ENCODE measurements around the gene RALGPS1. TPM values are rescaled to one million over a fixed set of nuclear protein-coding genes. Genes with fewer than 3 reads are reported as not detected.

Gene RALGPS1
- total and polyA plus RNA-seq, 5 donors from 2014 or later = 1.8 to 10.3 (median 3.3) TPM

GRCh38 chr9:127154003-127154389 lies 239.4 kb downstream of the RALGPS1 start:
- no peaks in the 10 kb centered on the region for H3K9me3 ChIP-seq (ENCODE audit: control insufficient read depth in 2 of 2, low read length in 2 of 2)
- no peaks in the 10 kb centered on the region for H3K27me3 ChIP-seq (ENCODE audit: control insufficient read depth, insufficient read depth, low read length)
- no peak overlapping the region for H3K4me3 Mint-ChIP-seq
- no peak overlapping the region for H3K4me3 ChIP-seq (ENCODE audit: low read depth, low read length)
- H3K27me3 Mint-ChIP-seq = no peaks in the 10 kb centered on the region
- no peak for DNase-seq
- no peak overlapping the region for H3K27ac ChIP-seq (ENCODE audit: insufficient read depth, low read length, poor library complexity, severe bottlenecking)
- H3K9me3 Mint-ChIP-seq = no peaks in the 10 kb centered on the region
- no peaks in the 10 kb centered on the region for H3K36me3 Mint-ChIP-seq
- H3K36me3 ChIP-seq (ENCODE audit: control insufficient read depth, insufficient read depth, low read length) = no peaks in the 10 kb centered on the region
- H3K4me1 ChIP-seq (ENCODE audit: control insufficient read depth, insufficient read depth, low read length, poor library complexity, severe bottlenecking) = peaks cover 14% of the 10 kb centered on the region
- no peak overlapping the region for H3K27ac Mint-ChIP-seq
- peaks cover 7 to 15% (median 11%) of the 10 kb centered on the region in 4 donors for H3K4me1 Mint-ChIP-seq
- ATAC-seq (ENCODE audit: low read depth in 2 of 2) = no peak

- DNase-seq (peak in 1 of 3 donors; percentile 6), ATAC-seq (ENCODE audit: low read depth in 2 of 2) (no peak)
- Mint-ChIP-seq H3K4me1 (peaks cover 7 to 15% (median 11%) of the 10 kb centered on the region in 4 donors), H3K27ac (peak overlapping the region in 1 of 3 donors; percentile 80), H3K9me3 (no peaks in the 10 kb centered on the region), H3K27me3 (no peaks in the 10 kb centered on the region), H3K36me3 (no peaks in the 10 kb centered on the region), H3K4me3 (peak overlapping the region in 3 of 4 donors; percentile 30 to 69 (median 38))
- H3K4me1 ChIP-seq (ENCODE audit: control insufficient read depth, insufficient read depth, low read length, poor library complexity, severe bottlenecking) = peaks cover 14% of the 10 kb centered on the region
- no peaks in the 10 kb centered on the region for H3K9me3 ChIP-seq (ENCODE audit: control insufficient read depth in 2 of 2, low read length in 2 of 2)
- no peaks in the 10 kb centered on the region for H3K36me3 ChIP-seq (ENCODE audit: control insufficient read depth, insufficient read depth, low read length)
- peak overlapping the region; percentile 12 for H3K4me3 ChIP-seq (ENCODE audit: low read depth, low read length)
- H3K27ac ChIP-seq (ENCODE audit: insufficient read depth, low read length, poor library complexity, severe bottlenecking) = no peak overlapping the region
- H3K27me3 ChIP-seq (ENCODE audit: control insufficient read depth, insufficient read depth, low read length) = no peaks in the 10 kb centered on the region
Observed at GRCh38 chr9:127154390-127155191, 240.0 kb downstream of the RALGPS1 start.

- ATAC-seq (ENCODE audit: low read depth in 2 of 2) (no peak), DNase-seq (no peak)
- Mint-ChIP-seq H3K27me3 (no peaks in the 10 kb centered on the region), H3K4me3 (no peak overlapping the region), H3K4me1 (peaks cover 7 to 15% (median 11%) of the 10 kb centered on the region in 4 donors), H3K9me3 (no peaks in the 10 kb centered on the region), H3K27ac (no peak overlapping the region), H3K36me3 (no peaks in the 10 kb centered on the region)
- H3K27ac ChIP-seq (ENCODE audit: insufficient read depth, low read length, poor library complexity, severe bottlenecking) = no peak overlapping the region
- H3K36me3 ChIP-seq (ENCODE audit: control insufficient read depth, insufficient read depth, low read length) = no peaks in the 10 kb centered on the region
- H3K27me3 ChIP-seq (ENCODE audit: control insufficient read depth, insufficient read depth, low read length) = no peaks in the 10 kb centered on the region
- no peaks in the 10 kb centered on the region for H3K9me3 ChIP-seq (ENCODE audit: control insufficient read depth in 2 of 2, low read length in 2 of 2)
- no peak overlapping the region for H3K4me3 ChIP-seq (ENCODE audit: low read depth, low read length)
- H3K4me1 ChIP-seq (ENCODE audit: control insufficient read depth, insufficient read depth, low read length, poor library complexity, severe bottlenecking) = peaks cover 14% of the 10 kb centered on the region
Observed at GRCh38 chr9:127155314-127155960, 240.9 kb downstream of the RALGPS1 start.

- Mint-ChIP-seq H3K36me3 (no peaks in the 10 kb centered on the region), H3K4me3 (no peak overlapping the region), H3K9me3 (no peaks in the 10 kb centered on the region), H3K4me1 (peaks cover 7 to 36% (median 27%) of the 10 kb centered on the region in 4 donors), H3K27me3 (no peaks in the 10 kb centered on the region), H3K27ac (no peak overlapping the region)
- Histone ChIP-seq H3K4me1 (ENCODE audit: control insufficient read depth, insufficient read depth, low read length, poor library complexity, severe bottlenecking) (peaks cover 21% of the 10 kb centered on the region), H3K27ac (ENCODE audit: insufficient read depth, low read length, poor library complexity, severe bottlenecking) (no peak overlapping the region), H3K4me3 (ENCODE audit: low read depth, low read length) (no peak overlapping the region), H3K27me3 (ENCODE audit: control insufficient read depth, insufficient read depth, low read length) (no peaks in the 10 kb centered on the region), H3K9me3 (ENCODE audit: control insufficient read depth in 2 of 2, low read length in 2 of 2) (no peaks in the 10 kb centered on the region), H3K36me3 (ENCODE audit: control insufficient read depth, insufficient read depth, low read length) (no peaks in the 10 kb centered on the region)
- DNase-seq (no peak), ATAC-seq (ENCODE audit: low read depth in 2 of 2) (no peak)
Observed at GRCh38 chr9:127158786-127159324, 244.3 kb downstream of the RALGPS1 start.

- Histone ChIP-seq H3K4me3 (ENCODE audit: low read depth, low read length) (no peak overlapping the region), H3K27me3 (ENCODE audit: control insufficient read depth, insufficient read depth, low read length) (no peaks in the 10 kb centered on the region), H3K4me1 (ENCODE audit: control insufficient read depth, insufficient read depth, low read length, poor library complexity, severe bottlenecking) (peaks cover 16% of the 10 kb centered on the region), H3K27ac (ENCODE audit: insufficient read depth, low read length, poor library complexity, severe bottlenecking) (no peak overlapping the region), H3K36me3 (ENCODE audit: control insufficient read depth, insufficient read depth, low read length) (no peaks in the 10 kb centered on the region), H3K9me3 (ENCODE audit: control insufficient read depth in 2 of 2, low read length in 2 of 2) (no peaks in the 10 kb centered on the region)
- Mint-ChIP-seq H3K27ac (no peak overlapping the region), H3K9me3 (no peaks in the 10 kb centered on the region), H3K4me3 (no peak overlapping the region), H3K36me3 (no peaks in the 10 kb centered on the region), H3K27me3 (no peaks in the 10 kb centered on the region), H3K4me1 (peaks cover 6 to 35% (median 26%) of the 10 kb centered on the region in 4 donors)
- DNase-seq (no peak), ATAC-seq (ENCODE audit: low read depth in 2 of 2) (no peak)
Observed at GRCh38 chr9:127159325-127159801, 244.8 kb downstream of the RALGPS1 start.

- no peaks in the 10 kb centered on the region for H3K9me3 ChIP-seq (ENCODE audit: control insufficient read depth in 2 of 2, low read length in 2 of 2)
- H3K27me3 Mint-ChIP-seq = no peaks in the 10 kb centered on the region
- no peak overlapping the region for H3K4me3 ChIP-seq (ENCODE audit: low read depth, low read length)
- no peak overlapping the region for H3K27ac ChIP-seq (ENCODE audit: insufficient read depth, low read length, poor library complexity, severe bottlenecking)
- no peaks in the 10 kb centered on the region for H3K27me3 ChIP-seq (ENCODE audit: control insufficient read depth, insufficient read depth, low read length)
- H3K9me3 Mint-ChIP-seq = no peaks in the 10 kb centered on the region
- H3K4me1 ChIP-seq (ENCODE audit: control insufficient read depth, insufficient read depth, low read length, poor library complexity, severe bottlenecking) = peaks cover 9% of the 10 kb centered on the region
- ATAC-seq (ENCODE audit: low read depth in 2 of 2) (no peak), DNase-seq (no peak)
- no peak overlapping the region for H3K4me3 Mint-ChIP-seq
- H3K4me1 Mint-ChIP-seq = peaks cover 0 to 28% (median 20%) of the 10 kb centered on the region in 4 donors
- H3K36me3 Mint-ChIP-seq = no peaks in the 10 kb centered on the region
- H3K27ac Mint-ChIP-seq = no peak overlapping the region
- no peaks in the 10 kb centered on the region for H3K36me3 ChIP-seq (ENCODE audit: control insufficient read depth, insufficient read depth, low read length)
Observed at GRCh38 chr9:127159949-127160610, 245.5 kb downstream of the RALGPS1 start.

- no peak overlapping the region for H3K27ac ChIP-seq (ENCODE audit: insufficient read depth, low read length, poor library complexity, severe bottlenecking)
- no peaks in the 10 kb centered on the region for H3K36me3 Mint-ChIP-seq
- no peaks in the 10 kb centered on the region for H3K27me3 Mint-ChIP-seq
- H3K9me3 ChIP-seq (ENCODE audit: control insufficient read depth in 2 of 2, low read length in 2 of 2) = no peaks in the 10 kb centered on the region
- no peak overlapping the region for H3K4me3 Mint-ChIP-seq
- H3K4me1 ChIP-seq (ENCODE audit: control insufficient read depth, insufficient read depth, low read length, poor library complexity, severe bottlenecking) = peaks cover 7% of the 10 kb centered on the region
- H3K9me3 Mint-ChIP-seq = no peaks in the 10 kb centered on the region
- peaks cover 0 to 24% (median 16%) of the 10 kb centered on the region in 4 donors for H3K4me1 Mint-ChIP-seq
- peak overlapping the region in 2 of 3 donors; percentile 70 to 81 for H3K27ac Mint-ChIP-seq
- no peak overlapping the region for H3K4me3 ChIP-seq (ENCODE audit: low read depth, low read length)
- no peaks in the 10 kb centered on the region for H3K36me3 ChIP-seq (ENCODE audit: control insufficient read depth, insufficient read depth, low read length)
- no peak for ATAC-seq (ENCODE audit: low read depth in 2 of 2)
- H3K27me3 ChIP-seq (ENCODE audit: control insufficient read depth, insufficient read depth, low read length) = no peaks in the 10 kb centered on the region
- no peak for DNase-seq
Observed at GRCh38 chr9:127161081-127161624, 246.6 kb downstream of the RALGPS1 start.

Measured in CD4-positive, CD25-positive, alpha-beta regulatory T cell (primary cell).